ENCODE measurements around the gene ATP8B1.
"Not testable (repeated sequence)": the region's sequence is repeated elsewhere in the genome, so short reads cannot be mapped to it uniquely, and the experiment has no call there.

The ATP8B1 gene

DNA sequence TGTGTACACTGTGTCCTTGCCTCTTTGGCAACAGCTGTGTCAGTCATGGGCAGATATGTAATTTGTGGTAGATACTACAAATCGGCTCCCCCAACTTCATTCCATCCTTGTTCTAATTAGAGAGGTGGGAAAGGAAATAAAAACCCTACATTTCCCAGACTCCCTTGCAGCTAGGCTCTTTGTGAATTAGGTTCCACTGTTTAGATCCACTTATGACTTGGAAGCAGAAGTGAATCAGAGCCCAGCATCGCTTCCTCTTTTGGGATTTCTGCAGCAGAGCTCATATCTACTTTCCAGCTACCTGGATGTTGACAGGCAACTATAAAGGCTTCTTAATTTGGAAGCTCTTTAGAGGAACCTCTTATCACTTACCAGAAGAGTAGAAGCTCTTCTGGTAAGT, 147.4 kb downstream of the ATP8B1 start:
- DNase-seq: no peak

DNA sequence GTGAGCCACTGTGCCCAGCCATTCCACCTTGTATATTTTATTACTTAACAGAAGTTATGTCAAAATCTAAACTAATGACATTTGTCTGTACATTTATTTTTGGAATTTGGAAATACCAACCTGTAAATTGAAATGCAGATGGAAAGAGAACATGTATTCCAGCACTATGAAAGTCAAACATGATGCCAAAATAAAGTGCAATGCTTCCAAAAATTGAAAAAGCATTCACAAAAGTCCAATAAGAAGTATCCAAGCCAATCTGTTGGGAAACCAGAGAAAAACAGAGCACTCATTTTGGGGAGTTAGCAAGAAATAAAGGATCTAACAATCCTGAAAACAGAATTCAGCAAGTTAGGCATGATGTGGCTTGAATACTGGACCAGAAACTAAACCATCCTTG, 151.2 kb downstream of the ATP8B1 start:
- DNase-seq: no peak

DNA sequence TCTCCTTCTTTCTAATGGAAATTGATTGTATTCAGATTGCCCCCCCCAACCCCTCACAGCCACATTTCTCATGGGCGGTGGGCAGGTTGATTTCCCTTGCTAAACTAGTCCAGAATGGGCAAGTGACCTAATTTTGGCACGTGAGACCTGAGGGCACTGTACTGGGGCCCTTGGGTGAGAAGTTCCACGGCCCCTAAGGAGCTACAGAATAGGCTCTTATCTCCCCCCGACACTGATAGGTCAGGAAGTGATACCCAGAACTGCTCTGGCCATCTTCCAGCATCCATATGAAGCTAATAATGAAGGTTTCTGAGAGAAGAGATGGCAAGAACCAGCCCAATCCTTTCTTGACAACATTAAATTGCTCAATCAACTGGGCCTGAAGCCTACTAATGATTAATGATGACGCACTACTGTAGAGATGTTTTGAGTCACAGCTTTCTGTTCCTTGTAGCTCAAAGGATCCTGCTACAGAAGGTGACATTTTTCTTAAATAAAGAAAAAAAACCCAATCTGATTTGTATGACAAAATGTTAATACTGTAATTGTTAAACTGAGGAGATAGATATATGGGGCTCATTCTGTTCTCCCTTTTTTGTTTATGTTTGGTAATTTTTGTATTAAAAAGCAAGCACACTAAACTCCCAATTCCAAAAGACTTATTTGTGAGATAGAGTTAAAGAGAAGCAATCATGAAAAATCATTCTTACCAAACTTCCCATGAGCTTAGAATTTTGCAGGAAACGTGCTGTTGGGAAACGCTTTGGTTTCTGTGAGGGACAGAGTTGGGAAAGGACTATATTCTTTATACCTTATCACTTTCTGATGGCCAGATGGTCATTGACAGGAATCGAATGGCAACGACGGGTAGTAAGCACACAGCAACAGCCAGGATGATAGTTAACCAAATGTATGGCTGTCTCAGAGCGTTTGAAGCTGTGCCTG, 153.3 kb downstream of the ATP8B1 start:
- no peak for DNase-seq

DNA sequence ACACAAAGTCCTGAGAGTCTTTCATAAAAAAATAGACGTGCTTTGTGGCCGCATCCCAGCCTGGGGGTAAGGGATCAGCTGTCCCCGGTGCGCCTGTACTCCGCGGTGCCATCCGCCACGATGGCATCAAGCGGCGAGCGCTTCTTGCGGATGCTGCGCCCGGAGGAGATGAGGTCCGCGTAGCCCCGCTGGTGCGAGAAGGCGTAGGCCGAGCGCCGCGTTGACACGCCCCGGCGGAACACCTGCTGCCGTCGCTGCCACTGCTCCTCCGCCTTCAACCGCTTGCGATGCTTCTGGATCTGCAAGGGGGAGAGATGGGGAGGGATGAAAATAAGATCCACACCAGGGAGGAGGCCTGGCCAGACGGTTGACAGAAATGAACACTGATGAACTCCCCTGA, 154.7 kb downstream of the ATP8B1 start:
- DNase-seq: no peak

DNA sequence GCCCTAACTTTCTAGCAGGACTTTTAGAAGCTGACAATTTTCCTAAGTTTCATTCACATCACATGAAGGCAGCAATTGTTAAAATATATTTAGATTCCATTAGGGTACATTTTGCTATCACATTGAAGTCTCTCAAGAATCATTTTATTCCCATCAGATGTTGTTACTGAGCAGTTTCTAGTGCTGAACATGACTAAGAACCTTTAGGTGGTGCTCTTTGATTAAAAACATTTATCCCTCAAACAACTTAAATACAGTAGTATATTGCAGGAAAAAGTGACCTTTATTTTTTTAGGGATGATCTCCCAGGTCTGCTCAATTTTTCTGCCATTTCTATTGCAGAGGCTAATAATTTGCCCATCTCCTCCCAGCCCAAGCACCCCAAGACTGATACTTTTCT, 158.6 kb downstream of the ATP8B1 start:
- DNase-seq: no peak

DNA sequence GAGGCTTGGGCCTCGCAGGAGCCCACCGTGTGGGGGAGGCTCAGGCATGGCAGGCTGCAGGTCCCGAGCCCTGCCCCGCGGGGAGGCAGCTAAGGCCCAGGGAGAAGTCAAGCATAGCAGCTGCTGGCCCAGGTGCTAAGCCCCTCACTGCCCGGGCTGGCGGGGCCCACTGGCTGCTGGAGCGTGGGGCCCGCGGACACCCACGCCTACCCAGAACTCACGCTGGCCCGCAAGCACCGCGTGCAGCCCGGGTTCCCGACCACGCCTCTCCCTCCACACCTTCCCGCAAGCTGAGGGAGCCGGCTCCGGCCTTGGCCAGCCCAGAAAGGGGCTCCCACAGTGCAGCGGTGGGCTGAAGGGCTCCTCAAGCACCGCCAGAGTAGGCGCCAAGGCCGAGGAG, 159.4 kb downstream of the ATP8B1 start:
- DNase-seq: not testable (repeated sequence)

DNA sequence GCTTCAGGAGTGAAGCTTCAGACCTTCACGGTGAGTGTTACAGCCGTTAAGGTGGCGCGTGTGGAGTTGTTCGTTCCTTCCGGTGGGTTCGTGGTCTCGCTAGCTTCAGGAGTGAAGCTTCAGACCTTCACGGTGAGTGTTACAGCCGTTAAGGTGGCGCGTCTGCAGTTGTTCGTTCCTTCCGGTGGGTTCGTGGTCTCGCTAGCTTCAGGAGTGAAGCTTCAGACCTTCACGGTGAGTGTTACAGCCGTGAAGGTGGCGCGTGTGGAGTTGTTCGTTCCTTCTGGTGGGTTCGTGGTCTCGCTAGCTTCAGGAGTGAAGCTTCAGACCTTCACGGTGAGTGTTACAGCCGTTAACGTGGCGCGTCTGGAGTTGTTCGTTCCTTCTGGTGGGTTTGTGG, 160.7 kb downstream of the ATP8B1 start:
- not testable (repeated sequence) for DNase-seq

DNA sequence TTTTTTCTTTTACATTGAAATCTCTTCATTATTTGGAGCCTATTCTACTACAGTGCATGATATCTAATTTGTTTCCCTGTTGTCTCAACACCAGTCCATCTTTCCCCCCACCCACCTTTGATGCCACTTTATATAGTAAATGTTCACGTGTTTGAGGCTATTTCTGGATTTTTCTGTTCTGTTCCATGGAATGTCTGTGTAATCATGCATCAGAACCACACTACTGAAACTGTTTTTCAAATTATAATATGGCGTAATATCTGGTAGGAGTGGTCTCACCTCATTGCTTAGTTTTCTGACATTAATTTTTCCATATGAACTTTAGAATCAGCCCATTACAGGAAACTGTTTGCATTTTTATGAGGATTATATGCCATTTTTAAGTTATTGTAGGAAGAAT, 162.4 kb downstream of the ATP8B1 start:
- DNase-seq: no peak

DNA sequence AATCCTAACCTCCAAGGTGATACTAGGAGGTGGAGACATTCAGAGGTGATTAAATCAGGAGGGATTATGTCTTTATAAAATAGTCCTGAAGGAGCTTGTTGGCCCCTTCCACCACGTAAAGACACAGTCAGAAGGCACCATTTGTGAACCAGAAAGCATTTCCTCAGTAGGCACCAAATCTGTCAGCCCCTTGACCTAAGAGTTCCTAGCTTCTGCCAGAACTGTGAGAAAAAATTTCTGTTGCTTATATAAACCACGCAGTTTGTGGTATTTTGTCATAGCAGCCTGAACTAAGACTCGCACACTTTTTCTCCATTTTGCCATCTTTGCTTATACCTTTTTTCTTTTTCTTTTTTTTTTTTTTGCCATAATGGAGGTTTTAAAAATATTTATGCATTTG, 162.9 kb downstream of the ATP8B1 start:
- DNase-seq: no peak

DNA sequence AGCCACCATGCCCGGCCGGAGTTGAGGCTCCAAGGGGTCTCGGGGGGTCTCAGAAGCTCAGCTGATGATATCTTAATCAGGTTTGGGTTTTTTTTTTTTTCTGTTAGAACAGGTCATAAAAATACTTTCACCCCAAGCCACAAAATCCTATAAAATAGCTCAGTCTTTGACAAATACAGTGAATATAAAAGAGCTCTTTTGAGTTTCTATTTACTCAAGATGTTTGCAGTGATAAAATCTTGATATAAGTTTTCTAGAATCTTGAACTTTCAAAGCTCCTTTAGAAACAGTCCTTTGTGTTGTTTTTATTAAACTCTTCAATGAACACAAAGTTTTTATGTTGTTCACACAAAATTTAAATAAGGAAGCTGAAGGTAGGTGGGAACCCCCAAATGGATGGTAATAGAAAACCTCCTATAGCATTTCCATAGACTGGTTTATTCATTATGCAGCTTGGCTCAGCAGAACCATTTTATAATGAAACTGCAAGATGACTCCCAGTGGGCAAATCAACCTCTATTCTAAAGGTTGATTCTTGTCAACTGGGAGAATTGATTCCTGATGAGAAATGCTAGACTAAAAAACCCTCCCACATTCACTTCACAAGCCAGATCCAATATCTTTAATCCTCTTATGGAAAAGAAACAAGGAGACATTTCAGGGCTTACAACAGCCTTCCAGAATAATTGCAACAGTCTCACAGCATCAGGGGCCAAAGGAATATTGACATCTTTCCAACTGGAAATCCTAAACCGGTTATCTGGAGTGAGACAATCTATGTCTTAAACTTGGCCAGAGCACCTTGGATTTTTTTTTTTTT, 167.9 kb downstream of the ATP8B1 start:
- no peak for DNase-seq

DNA sequence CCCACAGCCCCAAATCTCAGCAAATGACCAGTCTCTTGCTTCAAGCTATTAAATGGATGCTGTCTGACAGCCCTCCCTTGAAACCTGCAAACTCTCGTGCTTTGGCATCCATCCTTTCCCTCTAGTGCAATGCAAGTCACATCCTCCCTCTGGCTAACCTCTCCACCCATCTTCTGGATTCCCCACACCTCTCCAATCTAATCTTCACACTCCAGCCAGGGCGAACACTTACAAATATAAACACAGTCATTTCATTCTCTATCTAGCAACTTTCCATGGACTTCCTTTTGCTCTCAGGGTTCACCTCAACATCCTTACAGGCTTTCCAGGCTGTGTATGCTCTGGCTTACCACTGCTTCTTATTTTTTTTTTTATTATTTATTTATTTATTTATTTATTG, 171.4 kb downstream of the ATP8B1 start:
- DNase-seq: no peak

DNA sequence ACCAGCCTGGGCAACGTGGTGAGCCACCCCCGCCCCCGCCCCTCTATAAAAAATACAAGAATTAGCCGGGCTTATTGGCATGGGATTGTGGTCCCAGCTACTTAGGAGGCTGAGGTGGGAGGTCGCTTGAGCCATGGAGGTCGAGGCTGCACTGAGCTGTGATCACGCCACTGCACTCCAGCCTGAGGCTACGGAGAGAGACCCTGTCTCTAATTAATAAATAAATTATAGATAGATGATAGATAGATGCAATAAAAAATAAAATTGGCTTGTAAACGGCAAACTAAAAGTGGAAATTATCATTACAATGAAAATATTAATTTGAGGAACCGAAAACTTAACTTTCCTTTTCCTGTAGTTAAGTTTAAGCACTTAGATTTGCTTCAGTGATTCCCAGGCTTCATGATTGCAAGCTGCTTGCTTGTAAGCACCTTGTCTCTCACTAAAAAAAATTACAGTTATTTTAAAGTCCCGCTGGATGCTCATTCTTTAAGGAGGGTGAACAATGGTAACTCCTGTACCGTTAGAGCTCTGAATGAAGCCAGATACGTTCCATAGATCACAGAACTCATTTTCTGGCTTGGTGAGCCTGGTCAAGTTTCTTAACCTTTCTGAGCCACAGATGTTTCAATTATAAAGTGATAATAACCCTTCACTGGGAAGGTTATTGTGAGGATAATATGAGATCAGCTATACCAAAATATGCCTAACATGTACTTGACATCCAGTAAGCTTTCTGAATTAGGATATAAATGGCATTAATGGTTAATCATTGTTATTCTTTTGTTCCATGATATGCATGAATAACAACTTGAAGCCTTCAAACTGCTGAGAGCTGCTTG, 172.1 kb downstream of the ATP8B1 start:
- no peak for DNase-seq

DNA sequence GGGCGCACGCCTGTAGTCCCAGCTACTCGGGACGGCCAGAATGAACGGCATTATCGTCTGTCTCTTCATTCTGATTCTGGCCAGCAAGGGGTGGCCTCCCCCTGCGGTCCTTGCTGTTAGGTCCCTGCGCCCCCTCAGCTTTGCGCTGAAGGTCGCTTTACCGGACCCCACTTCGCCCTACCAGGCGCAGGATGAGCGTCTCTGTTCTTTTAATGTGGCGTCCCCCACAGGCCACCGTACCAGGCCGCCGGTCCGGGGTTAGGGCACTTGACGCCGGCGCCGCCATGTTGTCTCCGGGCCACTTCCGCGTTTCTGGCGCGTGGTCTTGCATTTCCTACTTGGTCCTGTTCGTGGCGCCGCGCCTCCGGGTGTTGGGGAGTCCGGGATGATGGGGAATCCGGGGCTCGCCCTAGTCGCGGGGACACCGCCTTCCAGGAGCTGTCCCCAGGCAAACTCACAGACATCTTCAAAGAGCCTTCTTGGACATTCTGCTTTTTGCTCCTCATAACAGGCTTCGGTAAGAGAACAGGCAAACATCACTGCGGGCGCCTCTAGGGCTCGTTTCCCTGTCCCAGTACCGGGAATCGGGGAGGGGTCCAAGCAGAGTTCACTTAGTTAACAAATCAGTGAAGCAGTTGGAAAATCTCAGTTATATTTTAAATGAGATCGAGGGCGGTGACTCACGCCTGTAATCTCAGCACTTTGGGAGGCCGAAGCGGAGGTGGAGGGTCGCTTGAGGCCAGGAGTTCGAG, 172.9 kb downstream of the ATP8B1 start:
- DNase-seq: peak; percentile 97

DNA sequence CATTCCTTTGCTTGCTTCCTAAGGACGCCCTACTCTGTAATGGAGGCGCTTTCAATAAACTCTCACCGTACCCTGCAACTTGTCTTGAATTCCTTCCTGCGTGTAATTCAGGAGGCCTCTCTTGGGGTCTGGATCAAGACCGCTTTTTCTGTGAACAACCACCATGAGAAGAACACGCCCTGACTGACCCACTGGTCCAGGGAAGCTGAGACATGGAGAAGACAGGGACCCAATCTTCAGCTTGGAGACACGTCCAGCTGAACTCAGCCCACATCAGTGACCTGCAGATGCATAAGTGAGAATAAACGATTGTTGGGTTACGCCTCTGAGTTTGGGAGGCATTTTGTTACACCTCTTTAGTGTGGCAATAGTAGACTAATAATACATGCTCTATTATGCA, 173.7 kb downstream of the ATP8B1 start:
- no peak for DNase-seq

DNA sequence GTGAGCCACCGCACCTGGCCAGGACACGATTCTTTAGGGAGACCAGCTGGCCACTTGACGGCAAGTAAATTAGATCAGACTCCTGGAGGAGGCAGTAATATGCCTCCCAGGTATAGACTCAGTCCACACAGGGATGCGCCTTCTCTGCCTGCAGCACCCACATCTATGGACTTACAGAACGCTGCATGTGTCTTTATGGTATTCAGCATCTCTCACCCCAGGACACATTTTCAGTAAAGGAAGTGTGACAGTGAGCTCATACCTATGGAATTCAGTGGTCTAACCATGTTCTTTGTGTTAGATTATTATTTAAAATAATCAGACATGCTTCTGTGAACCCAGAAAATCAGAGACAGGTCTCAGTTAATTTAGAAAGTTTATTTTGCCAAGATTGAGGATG, 175.6 kb downstream of the ATP8B1 start:
- no peak for DNase-seq

DNA sequence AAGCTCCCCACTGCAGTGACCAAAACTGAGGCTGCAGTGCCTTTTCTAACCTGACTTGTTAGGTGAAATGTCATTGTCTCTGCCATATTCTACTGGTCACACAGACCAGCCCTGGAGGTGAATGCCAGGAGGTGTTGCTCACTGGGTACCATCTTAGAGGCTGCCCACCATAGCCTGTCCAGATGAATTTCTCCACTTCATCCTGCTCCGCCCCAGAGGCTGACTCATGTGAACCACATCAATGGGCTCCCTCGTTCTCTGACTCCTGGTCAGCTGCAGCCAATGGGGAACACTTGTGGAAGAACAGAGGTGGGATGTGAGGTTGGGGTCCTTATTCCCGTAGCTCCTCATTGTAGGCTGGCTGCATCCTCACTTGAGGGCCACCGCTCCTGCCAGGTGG, 178.1 kb downstream of the ATP8B1 start:
- DNase-seq: no peak

DNA sequence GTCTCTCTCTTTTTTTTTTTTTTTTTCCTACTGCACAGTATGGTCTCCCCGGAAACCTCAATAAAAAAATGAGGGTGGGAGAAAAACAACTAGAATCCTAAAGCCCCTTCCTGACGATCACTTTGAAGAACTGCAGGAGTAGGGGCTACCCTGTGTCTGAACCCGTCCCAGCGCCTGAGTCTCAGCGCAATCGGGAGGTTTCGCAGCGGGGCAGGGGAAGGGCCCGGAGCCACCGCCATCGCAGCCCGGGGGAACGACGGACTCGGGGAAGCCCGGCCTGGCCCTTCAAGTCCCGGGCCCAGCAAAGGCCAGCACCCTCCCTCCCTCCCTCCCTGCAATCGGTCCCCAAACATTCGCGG, 181.9 kb downstream of the ATP8B1 start:
- no peak for DNase-seq

DNA sequence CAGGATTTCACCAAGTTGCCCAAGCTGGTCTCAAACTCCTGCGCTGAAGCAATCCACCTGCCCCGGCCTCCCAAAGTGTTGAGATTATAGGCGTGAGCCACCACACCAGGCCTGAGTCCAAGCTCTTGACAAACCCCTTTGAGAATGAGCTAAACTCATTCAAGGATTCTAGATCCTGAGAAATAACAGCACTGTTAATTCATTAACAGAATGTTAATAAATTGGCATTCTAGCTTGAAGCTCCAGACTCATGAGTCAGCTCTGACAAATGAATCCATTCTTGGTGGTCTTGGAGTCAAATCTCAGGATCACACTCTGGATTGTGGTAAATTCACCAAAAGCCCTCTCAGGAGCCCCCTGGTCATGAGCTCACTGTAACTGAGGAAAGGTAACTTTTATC, 183.2 kb downstream of the ATP8B1 start:
- DNase-seq: no peak

DNA sequence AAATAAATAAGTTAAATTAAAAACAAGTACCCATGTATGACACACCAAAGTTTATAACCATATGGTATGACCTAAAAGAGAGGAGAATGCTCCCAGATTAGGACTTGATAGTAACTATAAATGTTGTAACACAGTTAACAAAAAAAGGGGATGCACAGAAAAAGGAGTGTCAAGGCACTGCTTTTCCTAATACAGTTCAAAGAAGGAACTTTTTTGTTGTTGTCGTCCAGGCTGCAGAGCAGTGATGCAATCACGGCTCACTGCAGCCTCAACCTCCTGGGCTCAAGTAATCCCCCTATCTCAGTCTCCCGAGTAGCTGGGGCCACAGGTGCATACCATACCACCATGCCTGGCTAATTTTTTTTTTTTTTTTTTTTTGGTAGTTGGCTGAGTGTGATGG, 184.2 kb downstream of the ATP8B1 start:
- no peak for DNase-seq

DNA sequence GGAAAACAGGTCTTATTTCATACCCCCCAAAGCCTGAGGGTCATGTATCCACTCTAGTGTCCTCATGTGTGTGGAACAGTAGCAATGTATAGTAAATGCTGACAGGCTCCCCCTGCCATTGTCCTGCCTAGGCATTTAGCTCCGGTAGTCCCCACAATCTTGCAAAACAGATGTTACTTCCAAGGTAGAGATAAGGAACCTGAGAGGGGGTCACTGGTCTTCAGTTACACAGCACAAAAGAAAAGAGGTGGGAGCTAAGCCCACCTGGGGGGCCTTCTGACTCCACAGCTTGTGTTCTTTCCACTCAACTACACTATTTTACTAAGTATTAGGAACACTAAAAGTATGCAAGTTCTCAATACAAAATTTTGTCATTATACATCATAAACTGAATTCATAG, 199.2 kb downstream of the ATP8B1 start:
- DNase-seq: no peak
